SK-N-SH (cell line): ENCODE data around the gene JAZF1.

Experiments used
- CTCF ChIP-seq: fragments of 200-600 bp; sonication (generic); IDR thresholded peaks from 2 replicates; pipeline ENCODE4 v1.6.1; 2017; ENCODE audit warnings: antibody characterized with exemption, mild to moderate bottlenecking, moderate library complexity
- FOSL2 ChIP-seq: IDR thresholded peaks from 2 replicates; pipeline ENCODE4 v1.4.0; 2012; ENCODE audit warnings: low read depth, mild to moderate bottlenecking, moderate library complexity, borderline replicate concordance
- GATA2 ChIP-seq: sonication (generic); formaldehyde crosslinking; IDR thresholded peaks from 2 replicates; pipeline ENCODE4 v1.5.0; 2020; ENCODE audit warnings: mild to moderate bottlenecking, missing genetic modification reagents
- MAX ChIP-seq: IDR thresholded peaks from 2 replicates; pipeline ENCODE4 v1.4.0; 2012; ENCODE audit warnings: low read depth
- MEF2A ChIP-seq: IDR thresholded peaks from 2 replicates; pipeline ENCODE4 v1.4.0; 2012; ENCODE audit warnings: low read depth, borderline replicate concordance
- MXI1 ChIP-seq: IDR thresholded peaks from 2 replicates; pipeline ENCODE4 v1.6.1; 2012; ENCODE audit warnings: mild to moderate bottlenecking, low read depth, low read length, improper control_type of control experiment
- TAF1 ChIP-seq: IDR thresholded peaks from 2 replicates; pipeline ENCODE4 v1.6.1; 2012; ENCODE audit warnings: low read depth, mild to moderate bottlenecking, low read length, moderate library complexity, borderline replicate concordance

GRCh38 chr7:28224675-28225074, 44.1 kb upstream of the JAZF1 start:
- no peak for TF ChIP-seq CTCF
- TF ChIP-seq TAF1: no peak
- no peak for TF ChIP-seq MEF2A
- no peak for TF ChIP-seq GATA2 (CRISPR knock-in tag)
- no peak for TF ChIP-seq MXI1
- TF ChIP-seq MAX: no peak
- TF ChIP-seq FOSL2: no peak
